Naive B cell (primary cell): Measurements from ENCODE around the gene COL21A1. TPM values are rescaled to one million over a fixed set of nuclear protein-coding genes. Genes with fewer than 3 reads are reported as not detected.
"Not testable (repeated sequence)": the region's sequence is repeated elsewhere in the genome, so short reads cannot be mapped to it uniquely, and the experiment has no call there.

Experiments used
- ATAC-seq, 2 donors: fragments of 150-1000 bp; cut with Tn5 transposase; 2 replicates each; pipeline ENCODE4 v1.10.0; 2021; ENCODE audit warnings: low read depth in 2 of 2, mild to moderate bottlenecking in 2 of 2, moderate library complexity in 2 of 2
- DNase-seq: peaks from one replicate; pipeline ENCODE4 v3.0.0; 2022
- H3K27ac Mint-ChIP-seq, 6 donors: one replicate each; pipeline ENCODE4 v1.8.0; 2020 to 2022; ENCODE audit warnings: mild to moderate bottlenecking in 6 of 6, mixed read lengths in 6 of 6, moderate library complexity in 5 of 6, inconsistent platforms in 2 of 6
- H3K27me3 Mint-ChIP-seq, 3 donors: one replicate each; pipeline ENCODE4 v1.8.0; 2021 to 2022; ENCODE audit warnings: mixed read lengths in 3 of 3, mild to moderate bottlenecking in 1 of 3
- H3K36me3 Mint-ChIP-seq, 2 donors: one replicate each; pipeline ENCODE4 v1.8.0; 2020 to 2022; ENCODE audit warnings: mixed read lengths in 2 of 2, inconsistent platforms in 1 of 2, mild to moderate bottlenecking in 1 of 2
- H3K4me1 Mint-ChIP-seq, 3 donors: one replicate each; pipeline ENCODE4 v1.8.0; 2020 to 2022; ENCODE audit warnings: mixed read lengths in 3 of 3, inconsistent platforms in 1 of 3, mild to moderate bottlenecking in 1 of 3, moderate library complexity in 1 of 3
- H3K4me3 Mint-ChIP-seq, 8 donors: one replicate each; pipeline ENCODE4 v1.8.0; 2020 to 2022; ENCODE audit warnings: mild to moderate bottlenecking in 8 of 8, mixed read lengths in 8 of 8, moderate library complexity in 8 of 8, inconsistent platforms in 2 of 8
- H3K9me3 Mint-ChIP-seq, 7 donors: one replicate each; pipeline ENCODE4 v1.8.0; 2020 to 2022; ENCODE audit warnings: mixed read lengths in 7 of 7, mild to moderate bottlenecking in 5 of 7, inconsistent platforms in 2 of 7, moderate library complexity in 1 of 7
- polyA plus RNA-seq, 6 donors: library from polyadenylated mRNA; unstranded; fragments of 300-500 nt; fragmentation: Illumina TruSeq; gene quantifications; one replicate each; pipeline ENCODE4 v1.2.3, GENCODE V29; 2021; ENCODE audit warnings: low read depth in 6 of 6

COL21A1 gene
- polyA plus RNA-seq, 6 donors from 2014 or later: not detected

DNA sequence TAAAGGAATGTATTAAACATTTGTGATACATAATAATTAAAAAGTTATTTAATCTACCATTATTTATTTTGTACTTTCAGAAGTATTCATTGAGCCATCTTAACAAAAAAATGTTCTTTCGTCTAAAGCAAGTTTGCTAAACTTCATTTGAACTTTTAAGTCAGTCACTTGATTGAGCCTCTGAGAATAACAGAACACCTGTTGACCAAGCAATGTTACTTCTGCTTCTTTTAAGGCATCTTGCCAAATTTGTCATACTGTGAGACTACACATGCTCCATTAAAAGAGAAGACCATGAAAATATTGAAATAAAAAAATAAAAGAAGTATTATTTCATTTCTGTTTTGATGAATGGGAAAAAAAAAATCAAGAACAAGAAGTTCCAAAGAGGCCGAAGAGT is 230.2 kb downstream of the COL21A1 start:
- ATAC-seq (no peak), DNase-seq (no peak)
- Mint-ChIP-seq H3K27ac (no peak overlapping the region), H3K4me1 (no peaks in the 10 kb centered on the region), H3K36me3 (no peaks in the 10 kb centered on the region), H3K4me3 (no peak overlapping the region), H3K9me3 (peaks cover 0 to 15% (median 4%) of the 10 kb centered on the region in 7 donors), H3K27me3 (no peaks in the 10 kb centered on the region)

DNA sequence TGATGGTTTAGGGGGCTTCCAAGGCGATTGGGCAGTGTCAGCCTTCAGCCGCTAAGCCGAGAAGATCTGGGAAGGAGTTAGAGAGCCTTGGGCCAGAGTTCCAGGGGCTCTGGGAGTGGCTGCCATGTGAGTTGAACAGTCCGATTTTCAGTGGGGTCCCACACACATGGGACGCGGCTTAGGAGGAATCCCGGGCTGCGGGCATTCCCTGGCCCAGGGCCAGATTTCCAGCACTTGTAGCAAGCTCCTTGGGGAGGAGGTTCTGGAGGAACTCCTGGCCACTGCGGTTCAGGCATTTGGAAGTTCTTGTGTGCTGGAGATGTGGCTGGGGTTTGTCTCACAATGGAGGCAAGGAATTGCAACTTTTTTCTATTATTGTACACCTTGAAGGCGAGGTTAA is 233.3 kb downstream of the COL21A1 start:
- not testable (repeated sequence) for H3K27ac Mint-ChIP-seq, DNase-seq, H3K36me3 Mint-ChIP-seq, H3K27me3 Mint-ChIP-seq, H3K4me3 Mint-ChIP-seq, ATAC-seq, H3K4me1 Mint-ChIP-seq
- peaks cover 0 to 15% (median 3%) of the 10 kb centered on the region in 7 donors for H3K9me3 Mint-ChIP-seq

DNA sequence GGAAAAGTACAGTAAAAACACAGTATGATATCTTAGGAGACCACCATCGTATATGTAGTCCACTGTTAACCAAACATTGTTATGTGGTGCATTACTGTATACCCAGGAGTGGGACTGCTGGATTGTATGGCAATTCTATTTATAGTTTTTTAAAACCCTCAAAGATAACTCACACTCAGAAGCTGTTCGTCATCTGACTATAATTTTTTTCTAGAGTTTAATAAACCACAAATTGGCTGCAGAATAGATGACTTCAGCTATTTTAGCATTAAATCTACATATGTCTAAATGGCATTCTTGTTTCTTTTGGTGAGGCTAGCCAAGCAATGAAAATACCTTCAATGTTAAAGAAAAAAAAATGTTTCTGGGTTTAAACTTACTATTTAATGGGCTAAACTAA is 237.7 kb downstream of the COL21A1 start:
- H3K36me3 Mint-ChIP-seq: no peaks in the 10 kb centered on the region
- no peak for ATAC-seq
- H3K27ac Mint-ChIP-seq: no peak overlapping the region

More for the DNA sequence above, 237.7 kb downstream of the COL21A1 start:
- Mint-ChIP-seq H3K27me3 (no peaks in the 10 kb centered on the region), H3K9me3 (peaks cover 0 to 10% (median 2%) of the 10 kb centered on the region in 7 donors), H3K4me1 (no peaks in the 10 kb centered on the region), H3K4me3 (no peak overlapping the region)
- no peak for DNase-seq
